Activated naive CD4-positive, alpha-beta T cell treated with anti-CD3 and anti-CD28 coated beads, Interleukin-2, amount 10 ng/mL, durations not matched to agents 7 days and 5 days (primary cell): Measurements from ENCODE around the gene CROCC2.
A peak's percentile ranks its signal among the peaks of the same experiment; 100 is the strongest.

Experiments used
- CTCF ChIA-PET: fragments of 350-600 bp; sonication (Branson Sonifier 250); formaldehyde crosslinking; loops from one replicate; lab custom pipeline; 2021; ENCODE audit warnings: antibody characterized with exemption; lab: Charles Lee
- DNase-seq: peaks from one replicate; pipeline ENCODE4 v3.0.0-alpha.2; 2020
- H3K27ac Mint-ChIP-seq: one replicate; pipeline ENCODE4 v1.8.0; 2021; ENCODE audit warnings: mild to moderate bottlenecking, moderate library complexity, mixed read lengths
- H3K27me3 Mint-ChIP-seq: one replicate; pipeline ENCODE4 v1.8.0; 2021; ENCODE audit warnings: mild to moderate bottlenecking, mixed read lengths
- H3K36me3 Mint-ChIP-seq: one replicate; pipeline ENCODE4 v1.8.0; 2021; ENCODE audit warnings: mixed read lengths
- H3K4me1 Mint-ChIP-seq: one replicate; pipeline ENCODE4 v1.8.0; 2021; ENCODE audit warnings: mixed read lengths
- H3K4me3 Mint-ChIP-seq: one replicate; pipeline ENCODE4 v1.8.0; 2021; ENCODE audit warnings: mild to moderate bottlenecking, moderate library complexity, mixed read lengths
- H3K9me3 Mint-ChIP-seq: one replicate; pipeline ENCODE4 v1.8.0; 2021; ENCODE audit warnings: mixed read lengths

CROCC2 gene

DNA sequence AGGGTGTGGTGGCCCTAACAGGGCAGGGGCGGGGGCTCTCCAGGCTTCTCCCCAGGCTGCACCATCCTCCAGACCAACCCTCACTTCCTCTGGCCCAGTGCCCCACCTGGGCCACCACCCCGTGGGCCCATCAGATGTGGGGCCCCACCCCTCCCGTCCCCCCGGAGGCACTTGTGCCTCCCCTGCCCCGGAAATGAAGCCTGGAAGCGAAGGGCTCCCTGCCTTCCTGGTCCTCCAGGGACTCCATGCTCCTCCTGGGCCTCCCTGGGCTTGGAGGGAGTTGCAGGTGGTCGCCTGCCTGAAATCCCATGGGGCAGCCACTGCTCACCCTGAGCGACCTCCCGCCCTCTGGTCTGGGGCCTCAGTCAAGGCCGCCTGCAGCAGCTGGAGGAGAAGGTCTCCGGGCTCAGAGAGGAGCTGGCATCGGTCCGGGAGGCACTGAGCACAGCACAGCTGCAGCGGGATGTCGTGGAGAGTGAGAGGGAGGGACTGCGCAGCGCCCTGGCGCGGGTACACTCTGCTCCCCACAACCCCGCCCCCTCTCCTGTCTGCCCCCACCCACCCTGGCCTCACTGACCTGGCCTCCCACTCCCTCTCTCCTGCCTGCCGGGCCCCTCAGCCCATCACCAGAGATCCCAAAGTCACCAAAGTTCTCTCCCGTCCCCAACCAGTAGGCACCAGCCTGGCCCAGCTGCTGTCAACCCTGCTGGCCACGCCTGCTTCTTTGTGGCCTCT lies 28.0 kb downstream of the CROCC2 start:
- CTCF ChIA-PET, result no interaction called here
- H3K4me3 Mint-ChIP-seq, result no peak overlapping the region
- no peaks in the 10 kb centered on the region for H3K9me3 Mint-ChIP-seq
- no peaks in the 10 kb centered on the region for H3K4me1 Mint-ChIP-seq
- H3K36me3 Mint-ChIP-seq, result no peaks in the 10 kb centered on the region
- DNase-seq, result no peak
- H3K27me3 Mint-ChIP-seq, result peaks cover 6% of the 10 kb centered on the region
- H3K27ac Mint-ChIP-seq, result no peak overlapping the region

DNA sequence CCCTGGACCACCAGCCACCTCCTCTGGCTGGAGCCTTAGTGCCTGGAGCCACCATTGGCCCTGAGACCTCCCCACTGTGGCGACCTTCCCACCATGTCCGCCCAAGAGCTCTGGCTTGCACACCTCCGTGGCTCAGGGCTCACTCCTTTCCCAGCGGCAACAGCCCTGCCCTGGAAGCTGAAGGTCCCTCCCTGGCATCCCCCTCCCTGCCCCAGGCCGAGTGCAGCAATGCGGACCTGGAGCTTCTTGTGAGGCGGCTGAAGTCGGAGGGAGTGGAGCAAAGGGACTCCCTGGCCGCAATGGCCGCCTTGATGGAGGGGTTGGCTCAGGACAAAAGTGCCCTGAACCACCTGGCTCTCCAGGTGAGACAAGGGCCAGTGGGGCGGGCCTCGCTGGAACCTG lies 28.6 kb downstream of the CROCC2 start:
- CTCF ChIA-PET, result no interaction called here
- H3K9me3 Mint-ChIP-seq, result no peaks in the 10 kb centered on the region
- peaks cover 6% of the 10 kb centered on the region for H3K27me3 Mint-ChIP-seq
- no peaks in the 10 kb centered on the region for H3K36me3 Mint-ChIP-seq
- no peak for DNase-seq
- H3K4me3 Mint-ChIP-seq, result no peak overlapping the region
- no peak overlapping the region for H3K27ac Mint-ChIP-seq
- no peaks in the 10 kb centered on the region for H3K4me1 Mint-ChIP-seq

DNA sequence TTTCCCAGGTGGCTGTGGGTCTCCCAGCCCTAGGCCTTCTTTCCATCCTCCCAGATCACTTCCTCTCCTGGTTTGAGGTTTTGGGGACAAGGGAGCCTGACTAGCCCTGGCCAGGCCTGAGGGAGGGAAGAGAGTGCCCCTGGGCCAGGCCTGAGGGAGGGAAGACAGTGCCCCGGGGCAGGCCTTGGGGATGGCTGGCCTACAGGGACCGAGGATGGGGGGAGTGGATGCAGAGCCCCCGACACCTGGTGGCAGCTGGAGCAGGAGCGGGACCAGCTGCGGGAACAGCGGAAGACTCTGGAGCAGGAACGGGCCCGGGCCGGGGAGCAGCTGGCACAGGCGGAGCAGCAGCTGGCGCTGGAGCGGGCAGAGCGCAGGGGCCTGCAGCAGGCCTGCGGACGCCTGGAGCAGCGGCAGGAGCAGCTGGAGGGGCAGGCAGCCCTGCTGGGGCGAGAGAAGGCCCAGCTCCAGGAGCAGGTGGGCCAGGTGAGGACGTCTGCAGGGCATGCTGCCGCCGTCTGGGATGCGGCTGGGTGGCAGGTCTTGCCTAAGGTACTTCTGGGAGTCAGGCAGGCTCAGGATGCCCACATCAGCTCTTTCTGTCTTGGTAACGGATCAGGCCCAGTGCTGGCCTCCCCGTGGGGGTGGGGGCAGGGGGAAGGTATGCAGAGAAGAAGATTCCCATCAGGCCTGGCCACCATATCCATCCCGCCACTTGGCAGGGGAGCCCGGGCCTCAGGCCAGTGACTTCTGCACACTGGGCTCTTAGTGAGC lies 29.2 kb downstream of the CROCC2 start:
- peaks cover 10% of the 10 kb centered on the region for H3K27me3 Mint-ChIP-seq
- no peaks in the 10 kb centered on the region for H3K36me3 Mint-ChIP-seq
- H3K9me3 Mint-ChIP-seq, result no peaks in the 10 kb centered on the region
- CTCF ChIA-PET, result no interaction called here
- H3K4me3 Mint-ChIP-seq, result no peak overlapping the region
- no peaks in the 10 kb centered on the region for H3K4me1 Mint-ChIP-seq
- no peak overlapping the region for H3K27ac Mint-ChIP-seq
- DNase-seq, result no peak

DNA sequence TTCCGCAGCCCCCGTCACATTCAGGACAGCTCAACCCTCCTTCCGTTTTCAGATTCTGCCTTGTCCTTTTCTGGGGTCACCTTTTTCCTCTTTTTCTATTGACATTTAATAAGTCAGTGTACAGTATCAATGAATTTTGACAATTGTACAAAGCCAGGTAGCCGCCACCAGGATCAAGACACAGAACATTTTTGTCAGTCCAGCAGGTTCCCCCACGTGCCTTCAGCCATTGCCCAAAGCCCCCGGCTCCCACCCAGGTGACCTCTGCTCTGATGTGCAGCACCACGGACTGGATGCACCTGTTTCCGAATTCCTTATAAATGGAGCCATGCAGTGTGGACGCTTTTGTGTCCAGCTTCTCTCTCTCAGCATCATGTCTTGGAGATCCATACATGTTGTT lies 30.0 kb downstream of the CROCC2 start:
- Mint-ChIP-seq H3K27me3 (peaks cover 17% of the 10 kb centered on the region), H3K9me3 (no peaks in the 10 kb centered on the region), H3K4me3 (no peak overlapping the region), H3K36me3 (no peaks in the 10 kb centered on the region), H3K4me1 (no peaks in the 10 kb centered on the region), H3K27ac (no peak overlapping the region)
- no peak for DNase-seq
- CTCF ChIA-PET, result no interaction called here

DNA sequence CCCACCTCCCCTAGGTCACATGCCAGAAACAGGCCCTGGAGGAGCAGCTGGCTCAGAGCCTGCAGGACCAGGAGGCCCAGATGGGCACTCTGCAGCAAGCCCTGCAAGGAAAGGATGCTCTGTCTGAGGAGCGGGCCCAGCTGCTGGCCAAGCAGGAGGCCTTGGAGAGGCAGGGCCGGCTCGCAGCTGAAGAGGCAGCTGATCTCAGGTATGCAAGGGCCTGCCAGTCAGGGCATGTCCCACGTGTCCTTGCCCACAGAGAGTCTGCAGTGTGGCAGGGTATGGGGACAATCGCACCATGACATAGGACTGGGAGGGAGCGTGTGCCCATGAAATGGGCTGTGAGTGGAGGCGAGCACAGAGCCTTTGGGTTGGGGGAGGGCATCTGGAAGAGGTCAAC lies 39.9 kb downstream of the CROCC2 start:
- Mint-ChIP-seq H3K4me3 (no peak overlapping the region), H3K27me3 (peaks cover 22% of the 10 kb centered on the region), H3K9me3 (no peaks in the 10 kb centered on the region), H3K4me1 (no peaks in the 10 kb centered on the region), H3K27ac (no peak overlapping the region), H3K36me3 (no peaks in the 10 kb centered on the region)
- CTCF ChIA-PET, result no interaction called here
- DNase-seq, result peak; percentile 19

DNA sequence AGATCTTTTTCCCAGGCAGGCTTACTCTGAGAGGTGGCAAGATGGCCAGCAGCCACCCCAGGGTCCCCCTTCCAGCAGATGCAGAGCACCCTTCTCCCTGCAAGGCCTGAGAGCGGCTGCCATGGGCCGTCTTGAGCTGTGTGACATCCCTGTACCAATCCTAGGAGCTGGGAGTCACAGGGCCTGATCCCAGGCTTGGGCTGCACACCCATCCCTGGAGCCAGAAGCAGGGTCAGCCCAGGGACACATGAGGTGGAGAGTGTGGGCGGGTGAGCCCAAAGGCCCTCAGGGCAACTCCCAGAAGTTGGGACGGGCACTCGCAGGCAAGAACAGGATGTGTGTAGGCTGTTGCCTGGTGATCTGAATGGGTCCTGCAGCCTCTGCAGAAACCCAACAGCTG lies 40.5 kb downstream of the CROCC2 start:
- Mint-ChIP-seq H3K27ac (no peak overlapping the region), H3K36me3 (no peaks in the 10 kb centered on the region), H3K4me3 (no peak overlapping the region), H3K9me3 (no peaks in the 10 kb centered on the region), H3K4me1 (no peaks in the 10 kb centered on the region), H3K27me3 (peaks cover 19% of the 10 kb centered on the region)
- CTCF ChIA-PET, result no interaction called here
- DNase-seq, result peak; percentile 19

DNA sequence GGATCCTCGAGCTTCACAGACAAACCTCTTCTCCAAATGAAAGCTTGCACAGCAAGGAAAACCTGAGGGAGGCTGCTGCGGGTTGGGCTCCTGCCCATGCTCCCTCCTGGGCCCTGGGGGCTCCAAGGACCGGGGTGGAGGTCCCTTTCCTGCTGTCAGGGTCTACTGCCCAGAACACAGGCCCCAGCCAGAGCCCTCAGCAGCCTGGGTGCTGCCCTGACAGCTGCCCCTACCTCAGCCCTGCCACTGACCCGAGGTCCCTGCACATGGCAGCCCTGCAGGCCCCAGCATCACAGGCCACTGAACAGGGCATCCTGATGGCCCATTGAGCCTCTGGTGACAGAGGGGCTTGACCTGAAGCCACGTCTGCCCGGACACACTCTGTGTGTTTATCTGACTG lies 41.0 kb downstream of the CROCC2 start:
- Mint-ChIP-seq H3K27ac (no peak overlapping the region), H3K4me1 (no peaks in the 10 kb centered on the region), H3K36me3 (no peaks in the 10 kb centered on the region), H3K4me3 (no peak overlapping the region), H3K9me3 (no peaks in the 10 kb centered on the region), H3K27me3 (peaks cover 19% of the 10 kb centered on the region)
- DNase-seq, result no peak
- CTCF ChIA-PET, result interaction anchor here (1.3 kb wide), 1 partner anchor 33 kb away, joined by 3 read pairs; no protein-coding TSS in a partner anchor

DNA sequence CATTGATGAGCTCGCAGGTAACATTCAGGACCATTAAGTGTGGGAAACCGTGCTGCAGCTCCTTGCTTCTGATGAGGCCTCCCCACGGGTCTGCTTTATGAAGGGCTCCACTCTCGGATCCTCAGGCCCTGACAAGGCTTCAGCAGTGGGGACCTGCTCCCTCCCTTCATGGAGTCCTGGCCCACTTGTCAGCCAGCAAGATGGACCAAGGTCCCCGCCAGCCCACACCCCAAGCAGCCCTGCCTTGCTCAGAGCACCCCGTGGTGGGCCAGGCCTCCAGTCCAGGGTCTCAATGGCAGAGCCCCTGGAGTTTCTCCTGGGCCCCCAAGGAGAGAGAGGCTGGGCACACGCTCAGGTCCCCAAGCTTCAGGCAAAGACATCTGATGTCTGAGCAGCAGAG lies 41.5 kb downstream of the CROCC2 start:
- CTCF ChIA-PET, result interaction anchor here (1.3 kb wide), 1 partner anchor 33 kb away, joined by 3 read pairs; no protein-coding TSS in a partner anchor

DNA sequence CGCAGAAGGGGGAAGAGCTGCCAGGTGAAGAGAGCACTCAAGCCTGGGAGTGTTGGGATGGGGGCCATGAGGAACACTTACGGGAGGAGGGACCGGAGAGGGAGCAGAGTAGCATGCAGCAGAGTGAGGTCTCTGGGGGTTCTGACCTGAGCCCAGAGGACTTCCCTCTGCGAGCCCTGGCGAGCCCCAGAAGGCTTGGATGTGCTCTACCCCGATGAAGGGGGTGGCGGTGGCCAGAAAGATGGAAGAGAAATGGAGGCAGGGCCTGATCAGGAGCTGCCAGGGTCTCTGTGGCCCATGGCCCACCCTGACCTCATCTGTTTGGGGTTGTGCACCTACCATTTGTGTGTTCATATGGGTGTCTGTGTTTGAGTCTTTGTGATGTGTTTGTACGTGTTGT lies 42.0 kb downstream of the CROCC2 start:
- Mint-ChIP-seq H3K27ac (no peak overlapping the region), H3K36me3 (no peaks in the 10 kb centered on the region), H3K9me3 (no peaks in the 10 kb centered on the region), H3K27me3 (peaks cover 18% of the 10 kb centered on the region), H3K4me3 (no peak overlapping the region), H3K4me1 (no peaks in the 10 kb centered on the region)
- no peak for DNase-seq
- CTCF ChIA-PET, result interaction anchor here (1.3 kb wide), 1 partner anchor 34 kb away, joined by 3 read pairs; no protein-coding TSS in a partner anchor

More for the DNA sequence above, 41.5 kb downstream of the CROCC2 start:
- peaks cover 19% of the 10 kb centered on the region for H3K27me3 Mint-ChIP-seq
- DNase-seq, result no peak
- no peaks in the 10 kb centered on the region for H3K4me1 Mint-ChIP-seq
- H3K4me3 Mint-ChIP-seq, result no peak overlapping the region
- H3K27ac Mint-ChIP-seq, result no peak overlapping the region
- no peaks in the 10 kb centered on the region for H3K9me3 Mint-ChIP-seq
- H3K36me3 Mint-ChIP-seq, result no peaks in the 10 kb centered on the region

DNA sequence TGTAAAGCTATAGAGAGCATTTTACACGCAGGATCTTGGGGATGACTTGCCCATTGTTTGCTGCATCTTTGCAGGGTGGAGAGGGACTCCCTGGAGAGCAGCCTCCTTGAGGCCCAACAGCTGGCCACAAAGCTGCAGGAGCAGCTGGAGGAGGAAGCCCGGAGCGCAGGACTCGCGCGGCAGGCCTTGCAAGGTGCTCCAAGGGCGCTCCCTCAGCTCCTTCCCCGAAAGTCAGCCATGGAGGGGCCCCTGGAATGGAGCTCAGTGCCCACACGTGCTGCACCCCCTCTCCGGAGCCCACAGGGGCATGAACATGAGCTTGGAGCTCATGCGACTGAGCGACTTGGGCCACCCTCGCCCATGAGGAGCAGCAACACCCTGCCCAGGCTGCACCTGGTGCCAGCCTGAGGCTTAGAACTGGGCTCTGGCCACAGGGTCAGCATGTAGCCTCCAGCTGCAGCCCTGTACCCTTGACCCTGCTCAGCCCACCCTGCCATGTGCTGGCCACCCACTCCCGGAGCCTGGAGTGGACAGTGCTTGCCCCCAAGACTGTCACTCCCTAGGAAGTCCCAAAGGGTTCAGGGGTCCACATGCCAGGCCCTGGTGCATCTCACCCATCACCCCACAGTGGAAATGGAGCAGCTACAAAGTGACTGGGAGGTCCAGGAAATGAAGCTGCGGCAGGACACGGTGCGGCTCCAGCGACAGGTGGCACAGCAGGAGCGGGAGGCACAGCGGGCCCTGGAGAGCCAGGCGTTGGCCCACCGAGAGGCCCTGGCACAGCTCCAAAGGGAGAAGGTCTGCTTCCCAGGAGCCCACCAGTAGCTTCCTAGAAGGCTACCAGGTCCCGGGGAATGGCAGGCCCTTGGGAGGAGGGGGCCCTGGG lies 43.0 kb downstream of the CROCC2 start:
- DNase-seq, result no peak
- no peaks in the 10 kb centered on the region for H3K9me3 Mint-ChIP-seq
- no peak overlapping the region for H3K27ac Mint-ChIP-seq
- no peak overlapping the region for H3K4me3 Mint-ChIP-seq
- H3K36me3 Mint-ChIP-seq, result no peaks in the 10 kb centered on the region
- no peaks in the 10 kb centered on the region for H3K4me1 Mint-ChIP-seq
- CTCF ChIA-PET, result no interaction called here
- H3K27me3 Mint-ChIP-seq, result peaks cover 15% of the 10 kb centered on the region

DNA sequence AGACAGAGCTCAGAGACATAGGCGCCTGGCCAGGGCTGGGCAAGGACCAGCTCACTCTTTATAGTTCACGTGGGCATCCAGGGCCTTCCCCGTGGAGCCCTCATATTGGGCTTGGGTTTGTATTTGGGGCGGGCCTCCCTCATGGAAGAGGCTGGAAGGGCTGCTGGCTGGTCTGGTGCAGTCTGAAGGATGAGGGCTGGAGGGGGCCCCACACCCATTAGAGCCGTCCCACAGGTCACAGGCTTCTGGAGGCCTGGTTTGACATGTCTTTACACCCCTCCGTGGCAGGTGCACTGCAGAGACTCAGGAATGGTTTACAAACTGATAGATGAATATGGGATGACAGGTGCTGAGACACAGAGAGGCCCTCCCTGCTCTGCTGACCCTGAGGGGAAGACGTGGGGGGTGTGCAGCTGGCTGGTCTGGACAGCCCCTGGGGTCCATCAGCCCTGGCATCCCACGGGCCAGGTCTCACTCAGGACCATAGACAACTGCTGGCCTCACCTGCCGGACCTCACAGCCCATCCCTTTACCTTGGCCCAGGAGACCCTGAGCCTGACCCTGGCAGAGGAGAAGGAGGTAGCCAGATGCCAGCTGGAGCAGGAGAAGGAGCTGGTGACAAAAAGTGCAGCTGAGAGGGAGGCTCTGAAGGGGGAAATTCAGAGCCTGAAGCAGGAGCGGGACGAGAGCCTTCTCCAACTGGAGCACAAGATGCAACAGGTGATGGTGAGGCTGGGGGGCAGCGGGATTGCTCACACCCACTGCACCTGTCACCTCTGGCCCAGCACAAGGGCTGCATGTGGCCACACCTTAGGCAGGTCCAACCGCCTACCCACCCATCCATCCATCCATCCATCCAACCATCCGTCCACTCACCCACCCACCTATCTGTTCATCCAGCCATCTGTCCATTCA lies 43.9 kb downstream of the CROCC2 start:
- Mint-ChIP-seq H3K27me3 (peaks cover 24% of the 10 kb centered on the region), H3K27ac (no peak overlapping the region), H3K36me3 (no peaks in the 10 kb centered on the region), H3K4me1 (no peaks in the 10 kb centered on the region), H3K4me3 (no peak overlapping the region), H3K9me3 (no peaks in the 10 kb centered on the region)
- no peak for DNase-seq
- CTCF ChIA-PET, result no interaction called here

DNA sequence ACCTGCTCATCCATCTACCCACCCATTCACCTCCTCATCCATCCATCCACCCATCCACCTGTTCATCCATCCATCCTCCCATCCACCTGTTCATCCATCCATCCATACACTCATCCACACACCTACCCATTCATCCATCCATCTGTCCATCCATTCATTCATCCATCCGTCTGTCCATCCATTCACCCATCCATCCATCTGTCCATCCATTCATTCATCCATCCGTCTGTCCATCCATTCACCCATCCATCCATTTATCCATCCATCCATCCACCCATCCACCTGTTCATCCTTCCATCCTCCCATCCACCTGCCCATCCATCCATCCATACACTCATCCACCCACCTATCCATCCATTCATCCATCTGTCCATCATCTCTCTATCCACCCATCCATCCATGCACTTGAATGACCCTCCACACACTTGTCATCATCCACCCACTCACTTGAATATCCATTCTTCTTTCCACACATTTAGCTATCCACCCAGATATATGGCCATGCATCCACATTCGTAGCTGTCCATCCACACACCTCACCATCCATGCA lies 45.0 kb downstream of the CROCC2 start:
- H3K27ac Mint-ChIP-seq, result no peak overlapping the region
- no peaks in the 10 kb centered on the region for H3K9me3 Mint-ChIP-seq
- DNase-seq, result no peak
- no peaks in the 10 kb centered on the region for H3K36me3 Mint-ChIP-seq
- CTCF ChIA-PET, result no interaction called here
- peaks cover 24% of the 10 kb centered on the region for H3K27me3 Mint-ChIP-seq
- no peaks in the 10 kb centered on the region for H3K4me1 Mint-ChIP-seq
- no peak overlapping the region for H3K4me3 Mint-ChIP-seq

DNA sequence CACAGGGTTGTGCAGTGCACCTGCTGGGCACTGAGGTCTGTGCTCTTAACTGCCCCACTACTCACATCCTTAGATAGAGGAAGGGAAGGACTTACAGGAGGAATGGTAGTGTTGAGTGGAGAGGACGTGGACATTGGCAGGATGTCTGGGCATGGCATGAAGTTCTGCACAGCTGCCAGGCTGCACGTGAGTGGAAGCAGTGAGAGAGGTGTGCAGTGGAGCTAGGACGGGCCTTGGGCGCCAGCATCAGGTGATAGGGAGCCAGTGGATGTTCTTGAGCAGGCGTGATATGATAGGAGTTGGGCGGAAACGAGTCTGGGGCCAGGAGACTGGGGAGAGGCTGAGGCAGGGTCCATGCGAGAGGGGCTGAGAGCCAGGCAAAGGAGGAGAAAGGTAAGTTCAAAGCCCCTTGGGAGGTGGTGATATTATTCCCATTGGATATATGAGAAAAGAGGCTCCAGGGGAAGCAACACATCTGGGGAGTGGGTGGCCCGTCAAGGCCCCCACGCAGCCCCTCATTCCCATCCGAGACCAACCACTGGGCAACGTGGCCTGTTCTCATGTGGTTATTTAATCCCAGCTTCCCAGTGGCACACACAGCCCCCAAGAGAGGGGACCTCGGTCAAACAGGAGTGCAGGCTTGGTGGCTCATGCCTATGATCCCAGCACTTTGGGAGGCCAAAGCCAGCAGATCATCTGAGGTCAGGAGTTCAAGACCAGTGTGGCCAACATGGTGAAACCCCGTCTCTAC lies 46.5 kb downstream of the CROCC2 start:
- H3K36me3 Mint-ChIP-seq, result no peaks in the 10 kb centered on the region
- H3K27me3 Mint-ChIP-seq, result peaks cover 17% of the 10 kb centered on the region
- H3K4me3 Mint-ChIP-seq, result no peak overlapping the region
- H3K4me1 Mint-ChIP-seq, result no peaks in the 10 kb centered on the region
- no peaks in the 10 kb centered on the region for H3K9me3 Mint-ChIP-seq
- no peak for DNase-seq
- H3K27ac Mint-ChIP-seq, result no peak overlapping the region
- CTCF ChIA-PET, result no interaction called here
